Esophagus squamous epithelium (tissue), 4 donors: ENCODE measurements around the gene PIN1.

ENCODE experiments used
- POLR2A ChIP-seq, 4 donors: fragments of 450-650 bp; IDR thresholded peaks; one replicate each; pipeline ENCODE4 v1.6.1; 2017; ENCODE audit warnings: antibody characterized with exemption in 4 of 4, mild to moderate bottlenecking in 4 of 4, moderate library complexity in 3 of 4
- TF ChIP-seq, protein P1 (sequence below), 6 experiments: fragments of 450-650 bp in 4 of 6; fragments of 200-600 bp in 2 of 6; sonication (generic) in 2 of 6; IDR thresholded peaks; one replicate each; pipeline ENCODE4 v1.5.1; 2016 to 2019; ENCODE audit warnings: antibody characterized with exemption in 6 of 6, mild to moderate bottlenecking in 4 of 6, moderate library complexity in 4 of 6

DNA sequence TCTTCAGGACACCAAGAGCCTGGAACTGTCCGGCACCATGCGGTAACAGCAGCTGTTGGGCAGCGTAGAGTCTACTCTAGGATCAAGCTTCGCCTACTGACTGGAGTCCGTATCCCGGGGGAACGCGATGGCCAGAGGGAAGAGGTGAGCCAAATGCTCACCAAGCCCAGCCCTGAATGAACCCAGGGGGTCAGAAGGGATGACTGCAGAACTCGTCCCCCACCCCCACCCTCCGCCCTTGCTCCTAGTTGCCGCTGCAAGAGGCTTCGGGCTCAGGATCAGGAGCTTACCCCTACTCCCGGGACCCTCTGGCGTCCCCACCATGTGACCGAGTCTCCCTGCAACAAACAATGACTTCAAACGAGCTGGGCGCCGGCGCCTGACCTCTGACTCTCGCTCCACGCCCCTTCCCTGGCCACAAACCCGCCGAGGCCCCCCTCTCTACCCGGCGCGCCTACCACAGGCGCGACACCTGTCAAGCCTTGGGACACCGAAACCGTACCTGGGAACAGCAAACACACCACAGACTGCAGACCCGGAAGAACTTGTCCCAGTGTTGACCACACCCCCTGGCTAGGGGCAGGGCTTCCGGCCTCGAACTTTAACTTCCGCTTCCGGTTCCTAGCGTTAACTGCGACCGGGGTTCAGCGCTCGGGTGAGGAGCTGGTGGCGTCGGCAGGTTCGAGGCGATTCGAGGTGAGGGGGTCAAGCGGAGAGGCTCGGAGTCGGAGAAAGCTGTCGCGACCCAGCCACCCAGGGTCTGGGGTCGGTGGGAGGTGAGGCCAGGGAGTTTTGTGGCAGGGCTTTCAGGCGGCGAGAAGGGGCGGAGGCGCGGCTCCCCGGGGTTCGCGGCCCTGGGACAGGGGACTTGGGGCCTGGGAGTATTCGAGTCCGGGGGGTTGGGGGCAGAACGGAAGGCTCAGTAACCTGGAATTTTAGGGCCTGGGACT is 7.6 kb upstream of the PIN1 start, which contains the start of gene UBL5:
- TF ChIP-seq, protein P1, sequence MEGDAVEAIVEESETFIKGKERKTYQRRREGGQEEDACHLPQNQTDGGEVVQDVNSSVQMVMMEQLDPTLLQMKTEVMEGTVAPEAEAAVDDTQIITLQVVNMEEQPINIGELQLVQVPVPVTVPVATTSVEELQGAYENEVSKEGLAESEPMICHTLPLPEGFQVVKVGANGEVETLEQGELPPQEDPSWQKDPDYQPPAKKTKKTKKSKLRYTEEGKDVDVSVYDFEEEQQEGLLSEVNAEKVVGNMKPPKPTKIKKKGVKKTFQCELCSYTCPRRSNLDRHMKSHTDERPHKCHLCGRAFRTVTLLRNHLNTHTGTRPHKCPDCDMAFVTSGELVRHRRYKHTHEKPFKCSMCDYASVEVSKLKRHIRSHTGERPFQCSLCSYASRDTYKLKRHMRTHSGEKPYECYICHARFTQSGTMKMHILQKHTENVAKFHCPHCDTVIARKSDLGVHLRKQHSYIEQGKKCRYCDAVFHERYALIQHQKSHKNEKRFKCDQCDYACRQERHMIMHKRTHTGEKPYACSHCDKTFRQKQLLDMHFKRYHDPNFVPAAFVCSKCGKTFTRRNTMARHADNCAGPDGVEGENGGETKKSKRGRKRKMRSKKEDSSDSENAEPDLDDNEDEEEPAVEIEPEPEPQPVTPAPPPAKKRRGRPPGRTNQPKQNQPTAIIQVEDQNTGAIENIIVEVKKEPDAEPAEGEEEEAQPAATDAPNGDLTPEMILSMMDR (IDR thresholded peaks at IDR 0.05) = no peak
- TF ChIP-seq POLR2A (IDR thresholded peaks at IDR 0.05) = peak in 3 of 4 donors; percentile 74 to 88 (median 78)
